GM12878 (cell line): ENCODE results near the gene RINL. TPM values are rescaled to one million over a fixed set of nuclear protein-coding genes. Genes with fewer than 3 reads are reported as not detected.

ENCODE experiments used
- BACH1 ChIP-seq: fragments of 450-650 bp; IDR thresholded peaks from 2 replicates; pipeline ENCODE4 v1.6.1; 2017; ENCODE audit warnings: mild to moderate bottlenecking, borderline replicate concordance
- CEBPB ChIP-seq, 2 experiments: fragments of 150-350 bp in 1 of 2; IDR thresholded peaks; 2 replicates each; pipeline ENCODE4 v1.6.1; 2012 to 2014; ENCODE audit warnings: low read depth in 2 of 2, low read length in 2 of 2, borderline replicate concordance in 1 of 2, inconsistent platforms in 1 of 2
- DPF2 ChIP-seq: fragments of 450-650 bp; IDR thresholded peaks from 2 replicates; pipeline ENCODE4 v1.6.1; 2017; ENCODE audit warnings: mild to moderate bottlenecking
- EED ChIP-seq: sonication (generic); IDR thresholded peaks from 2 replicates; pipeline ENCODE4 v1.6.1; 2016; ENCODE audit warnings: antibody characterized with exemption, low read depth
- FOXK2 ChIP-seq: fragments of 450-650 bp; IDR thresholded peaks from 2 replicates; pipeline ENCODE4 v1.6.1; 2017; ENCODE audit warnings: mild to moderate bottlenecking, moderate library complexity
- GATAD2B ChIP-seq: fragments of 450-650 bp; conservative IDR thresholded peaks from 2 replicates; pipeline ENCODE4 v1.6.1; 2017; ENCODE audit warnings: low read depth, mild to moderate bottlenecking, moderate library complexity
- JUND ChIP-seq: IDR thresholded peaks from 2 replicates; pipeline ENCODE4 v1.6.1; 2012; ENCODE audit warnings: low read depth, mild to moderate bottlenecking, low read length, improper control_type of control experiment, moderate library complexity
- MAX ChIP-seq: IDR thresholded peaks from 2 replicates; pipeline ENCODE4 v1.6.1; 2012; ENCODE audit warnings: low read depth, low read length, improper control_type of control experiment
- MYB ChIP-seq: fragments of 150-350 bp; IDR thresholded peaks from 2 replicates; pipeline ENCODE4 v1.6.1; 2014; ENCODE audit warnings: mild to moderate bottlenecking, low read depth, low read length, borderline replicate concordance
- NBN ChIP-seq: fragments of 450-650 bp; IDR thresholded peaks from 2 replicates; pipeline ENCODE4 v1.6.1; 2016
- NR2F1 ChIP-seq: fragments of 450-650 bp; conservative IDR thresholded peaks from 2 replicates; pipeline ENCODE4 v1.6.1; 2017; ENCODE audit warnings: mild to moderate bottlenecking
- POLR2A ChIP-seq: IDR thresholded peaks from 2 replicates; pipeline ENCODE4 v1.6.1; 2011; ENCODE audit warnings: low read depth, mild to moderate bottlenecking, low read length
- PRDM15 ChIP-seq: fragments of 450-650 bp; formaldehyde crosslinking; IDR thresholded peaks from 2 replicates; pipeline ENCODE4 v1.4.0; 2020; ENCODE audit warnings: mild to moderate bottlenecking, moderate library complexity
- SMAD5 ChIP-seq: IDR thresholded peaks from 2 replicates; pipeline ENCODE4 v1.6.1; 2016; ENCODE audit warnings: antibody characterized with exemption, low read depth
- SREBF1 ChIP-seq: IDR thresholded peaks from 2 replicates; pipeline ENCODE4 v1.6.1; 2012; ENCODE audit warnings: mild to moderate bottlenecking, low read length
- SRF ChIP-seq, 2 experiments: IDR thresholded peaks; 2 replicates each; pipeline ENCODE4 v1.6.1; 2011; ENCODE audit warnings: low read depth in 2 of 2, low read length in 2 of 2, mild to moderate bottlenecking in 1 of 2, moderate library complexity in 1 of 2
- TCF12 ChIP-seq: IDR thresholded peaks from 2 replicates; pipeline ENCODE4 v1.6.1; 2011; ENCODE audit warnings: low read depth, mild to moderate bottlenecking, low read length
- ZNF24 ChIP-seq: fragments of 450-650 bp; IDR thresholded peaks from 2 replicates; pipeline ENCODE4 v1.6.1; 2017; ENCODE audit warnings: antibody characterized with exemption, mild to moderate bottlenecking
- ZNF622 ChIP-seq: fragments of 450-650 bp; IDR thresholded peaks from 2 replicates; pipeline ENCODE4 v1.6.1; 2017; ENCODE audit warnings: mild to moderate bottlenecking, inconsistent platforms
- polyA plus RNA-seq, 11 experiments: library from polyadenylated mRNA; depleted of rRNA in 4 of 11; unstranded in 6 of 11; stranded (reverse) in 5 of 11; fragments of >200 nt; fragmentation: Nextera tagmentation in 4 of 11; fragmentation: Illumina TruSeq in 1 of 11; extraction: Ambion mirVana in 4 of 11; extraction: Trizol in 1 of 11; gene quantifications; 1 replicate in 1 of 11; 2 replicates in 10 of 11; pipeline versions ENCODE4 v1.2.1 to v1.2.3, GENCODE V29; 2011 to 2016; ENCODE audit warnings: inconsistent platforms in 2 of 11, missing spikeins in 2 of 11, low read depth in 1 of 11
- total RNA-seq, 4 experiments: library from RNA; depleted of rRNA in 3 of 4; stranded (reverse); fragments of >200 nt in 3 of 4; fragmentation: Illumina TruSeq in 1 of 4; extraction: Trizol in 1 of 4; gene quantifications; 2 replicates each; pipeline versions ENCODE4 v1.2.1 to v1.2.3, GENCODE V29; 2013 to 2021
- TF ChIP-seq, protein P1 (sequence below): fragments of 450-650 bp; IDR thresholded peaks from 2 replicates; pipeline ENCODE4 v1.6.1; 2016; ENCODE audit warnings: mild to moderate bottlenecking, moderate library complexity, borderline replicate concordance
- TF ChIP-seq, protein P2 (sequence below): IDR thresholded peaks from 2 replicates; pipeline ENCODE4 v1.6.1; 2011; ENCODE audit warnings: borderline replicate concordance, low read depth, mild to moderate bottlenecking, moderate library complexity, low read length; ENCODE audit not compliant: insufficient read depth, poor library complexity, severe bottlenecking

Gene RINL
- total and polyA plus RNA-seq, 10 of the 15 experiments (the other 5 are each of a cell fraction or from before 2014, with no cell fraction given), result 14.5 to 64.2 (median 47.6) TPM

DNA sequence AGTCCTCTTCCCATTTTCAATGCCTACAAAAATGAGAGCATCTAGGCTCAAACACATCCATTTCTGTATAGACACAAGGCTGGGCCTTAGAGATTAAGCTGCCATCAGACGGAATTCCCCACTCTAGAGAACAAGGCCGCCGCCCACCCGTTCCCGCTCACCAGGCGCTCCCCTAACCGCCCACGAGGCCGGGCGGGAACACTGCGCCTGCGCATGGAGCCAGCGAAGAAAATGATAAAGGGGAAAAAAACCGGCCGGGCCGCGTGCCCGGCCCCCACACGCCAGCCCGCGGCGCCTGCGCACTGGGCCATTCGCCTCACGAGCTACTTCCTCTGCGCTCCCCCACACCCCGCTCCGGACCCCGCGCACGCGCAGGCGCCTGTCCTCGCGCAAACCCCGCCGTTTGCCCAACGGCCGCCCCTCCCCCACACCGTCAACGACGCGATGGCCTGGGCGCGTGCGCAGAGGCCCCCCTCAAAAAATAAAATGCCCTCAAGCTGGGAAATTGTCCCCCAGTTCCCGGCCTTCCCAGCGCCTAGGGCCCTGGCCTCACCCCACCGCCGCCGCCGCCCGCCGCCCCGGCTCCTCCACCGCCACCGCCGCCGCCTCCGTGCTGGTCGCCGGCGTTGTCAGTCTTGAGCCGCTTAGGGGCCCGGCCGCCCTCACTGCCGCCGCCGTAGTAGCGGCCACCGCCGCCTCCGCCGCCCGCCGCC is 28.8 kb downstream of the RINL start (continued):
- TF ChIP-seq, protein P1, sequence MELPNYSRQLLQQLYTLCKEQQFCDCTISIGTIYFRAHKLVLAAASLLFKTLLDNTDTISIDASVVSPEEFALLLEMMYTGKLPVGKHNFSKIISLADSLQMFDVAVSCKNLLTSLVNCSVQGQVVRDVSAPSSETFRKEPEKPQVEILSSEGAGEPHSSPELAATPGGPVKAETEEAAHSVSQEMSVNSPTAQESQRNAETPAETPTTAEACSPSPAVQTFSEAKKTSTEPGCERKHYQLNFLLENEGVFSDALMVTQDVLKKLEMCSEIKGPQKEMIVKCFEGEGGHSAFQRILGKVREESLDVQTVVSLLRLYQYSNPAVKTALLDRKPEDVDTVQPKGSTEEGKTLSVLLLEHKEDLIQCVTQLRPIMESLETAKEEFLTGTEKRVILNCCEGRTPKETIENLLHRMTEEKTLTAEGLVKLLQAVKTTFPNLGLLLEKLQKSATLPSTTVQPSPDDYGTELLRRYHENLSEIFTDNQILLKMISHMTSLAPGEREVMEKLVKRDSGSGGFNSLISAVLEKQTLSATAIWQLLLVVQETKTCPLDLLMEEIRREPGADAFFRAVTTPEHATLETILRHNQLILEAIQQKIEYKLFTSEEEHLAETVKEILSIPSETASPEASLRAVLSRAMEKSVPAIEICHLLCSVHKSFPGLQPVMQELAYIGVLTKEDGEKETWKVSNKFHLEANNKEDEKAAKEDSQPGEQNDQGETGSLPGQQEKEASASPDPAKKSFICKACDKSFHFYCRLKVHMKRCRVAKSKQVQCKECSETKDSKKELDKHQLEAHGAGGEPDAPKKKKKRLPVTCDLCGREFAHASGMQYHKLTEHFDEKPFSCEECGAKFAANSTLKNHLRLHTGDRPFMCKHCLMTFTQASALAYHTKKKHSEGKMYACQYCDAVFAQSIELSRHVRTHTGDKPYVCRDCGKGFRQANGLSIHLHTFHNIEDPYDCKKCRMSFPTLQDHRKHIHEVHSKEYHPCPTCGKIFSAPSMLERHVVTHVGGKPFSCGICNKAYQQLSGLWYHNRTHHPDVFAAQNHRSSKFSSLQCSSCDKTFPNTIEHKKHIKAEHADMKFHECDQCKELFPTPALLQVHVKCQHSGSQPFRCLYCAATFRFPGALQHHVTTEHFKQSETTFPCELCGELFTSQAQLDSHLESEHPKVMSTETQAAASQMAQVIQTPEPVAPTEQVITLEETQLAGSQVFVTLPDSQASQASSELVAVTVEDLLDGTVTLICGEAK, result no peak
- TF ChIP-seq POLR2A (peak; percentile 36), NBN (peak; percentile 65; the same call in 1 of the 2 replicates), SMAD5 (peak; percentile 59; the same call in 1 of the 2 replicates), BACH1 (peak; percentile 77), MYB (peak; percentile 64; the same call in 1 of the 2 replicates), PRDM15 (no peak), SRF (IDR thresholded peaks at IDR 0.05; ENCODE audit: low read depth in 2 of 2, low read length in 2 of 2) (no peak), FOXK2 (no peak), EED (peak; percentile 38; the same call in 1 of the 2 replicates), MAX (peak; percentile 89), ZNF622 (no peak), GATAD2B (peak; percentile 74), DPF2 (no peak), ZNF24 (peak; percentile 47; the same call in 1 of the 2 replicates), CEBPB (IDR thresholded peaks at IDR 0.05; ENCODE audit: borderline replicate concordance in 1 of 2, low read depth in 2 of 2, low read length in 2 of 2) (no peak), TCF12 (peak; percentile 64; the same call in 1 of the 2 replicates), JUND (no peak), SREBF1 (no peak), NR2F1 (0 out of 2 replicates have a peak, but pooled peaks have one; percentile 70)
- TF ChIP-seq, protein P2, sequence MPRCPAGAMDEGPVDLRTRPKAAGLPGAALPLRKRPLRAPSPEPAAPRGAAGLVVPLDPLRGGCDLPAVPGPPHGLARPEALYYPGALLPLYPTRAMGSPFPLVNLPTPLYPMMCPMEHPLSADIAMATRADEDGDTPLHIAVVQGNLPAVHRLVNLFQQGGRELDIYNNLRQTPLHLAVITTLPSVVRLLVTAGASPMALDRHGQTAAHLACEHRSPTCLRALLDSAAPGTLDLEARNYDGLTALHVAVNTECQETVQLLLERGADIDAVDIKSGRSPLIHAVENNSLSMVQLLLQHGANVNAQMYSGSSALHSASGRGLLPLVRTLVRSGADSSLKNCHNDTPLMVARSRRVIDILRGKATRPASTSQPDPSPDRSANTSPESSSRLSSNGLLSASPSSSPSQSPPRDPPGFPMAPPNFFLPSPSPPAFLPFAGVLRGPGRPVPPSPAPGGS, result peak; percentile 41
